RCC 7860 (cell line): Measurements from ENCODE around the gene GRIA2.
"Not testable (repeated sequence)": the region's sequence is repeated elsewhere in the genome, so short reads cannot be mapped to it uniquely, and the experiment has no call there.

Experiments used
- DNase-seq: peaks from one replicate; pipeline ENCODE4 v3.0.0-alpha.2; 2015; ENCODE audit warnings: low spot score
- FAIRE-seq: peaks from 2 replicates; lab custom pipeline; 2012; peaks lifted over from hg19 to GRCh38; lab: Jason Lieb, UNC

GRIA2 gene

DNA sequence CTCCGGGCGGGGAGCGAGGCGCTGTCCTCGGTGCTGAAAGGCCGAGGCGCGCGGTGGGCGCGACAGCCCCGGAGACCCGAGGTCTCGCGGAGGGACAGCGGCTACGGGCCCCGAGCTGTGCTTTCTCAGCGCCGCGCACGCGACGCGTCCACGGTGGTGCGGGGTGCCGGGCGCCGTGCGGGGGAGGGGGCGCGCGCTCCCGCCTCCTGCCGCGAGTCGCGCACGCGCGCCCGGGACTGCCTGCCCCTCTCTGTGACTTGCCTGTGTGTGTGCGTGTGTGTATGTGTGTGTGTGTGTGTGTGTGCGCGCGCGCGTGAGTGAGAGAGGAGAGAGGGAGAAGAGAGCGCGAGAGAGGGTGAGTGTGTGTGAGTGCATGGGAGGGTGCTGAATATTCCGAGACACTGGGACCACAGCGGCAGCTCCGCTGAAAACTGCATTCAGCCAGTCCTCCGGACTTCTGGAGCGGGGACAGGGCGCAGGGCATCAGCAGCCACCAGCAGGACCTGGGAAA, at the start of gene GRIA2:
Gene GRIA2, plus strand, starts transcription at position 358 of the 511 bp plus-strand sequence. CDS start 315 bp downstream, outside the sequence.
- FAIRE-seq: no peak
- DNase-seq: no peak

GRCh38 chr4:157172011-157172410, 48.5 kb upstream of the GRIA2 start:
- DNase-seq: no peak
- FAIRE-seq: no peak

DNA sequence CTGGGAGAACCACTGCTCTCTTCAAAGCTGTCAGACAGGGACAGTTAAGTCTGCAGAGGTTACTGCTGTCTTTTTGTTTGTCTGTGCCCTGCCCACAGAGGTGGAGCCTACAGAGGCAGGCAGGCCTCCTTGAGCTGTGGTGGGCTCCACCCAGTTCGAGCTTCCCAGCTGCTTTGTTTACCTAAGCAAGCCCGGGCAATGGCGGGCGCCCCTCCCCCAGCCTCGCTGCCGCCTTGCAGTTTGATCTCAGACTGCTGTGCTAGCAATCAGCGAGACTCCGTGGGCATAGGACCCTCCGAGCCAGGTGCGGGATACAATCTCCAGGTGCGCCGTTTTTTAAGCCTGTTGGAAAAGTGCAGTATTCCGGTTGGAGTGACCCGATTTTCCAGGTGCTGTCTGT, 40.3 kb upstream of the GRIA2 start:
- DNase-seq, FAIRE-seq: not testable (repeated sequence)

- FAIRE-seq: no peak
- no peak for DNase-seq
Measured at GRCh38 chr4:157184300-157184699, 36.2 kb upstream of the GRIA2 start.

DNA sequence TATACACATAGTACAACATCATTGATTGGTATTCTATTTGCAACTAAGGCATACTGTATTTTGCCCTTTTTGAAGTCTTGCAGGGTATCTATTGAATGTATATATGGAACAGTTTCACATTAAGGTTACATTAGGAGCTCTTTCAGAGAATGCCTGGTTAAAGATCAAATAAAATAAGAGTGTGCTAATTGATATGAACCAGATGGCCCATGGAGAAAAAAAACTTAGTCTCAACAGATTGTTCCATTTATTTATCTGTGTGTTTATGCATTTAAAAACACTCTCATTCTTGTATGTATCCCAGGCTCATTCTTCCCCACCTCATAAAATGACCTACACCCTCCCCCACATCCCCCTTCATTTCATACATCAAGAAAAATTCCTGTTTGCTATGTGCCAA, 35.2 kb upstream of the GRIA2 start:
- DNase-seq: no peak
- FAIRE-seq: no peak

GRCh38 chr4:157195374-157195773, 25.2 kb upstream of the GRIA2 start:
- no peak for FAIRE-seq
- DNase-seq: no peak

GRCh38 chr4:157196046-157196445, 24.5 kb upstream of the GRIA2 start:
- DNase-seq (no peak), FAIRE-seq (no peak)

DNA sequence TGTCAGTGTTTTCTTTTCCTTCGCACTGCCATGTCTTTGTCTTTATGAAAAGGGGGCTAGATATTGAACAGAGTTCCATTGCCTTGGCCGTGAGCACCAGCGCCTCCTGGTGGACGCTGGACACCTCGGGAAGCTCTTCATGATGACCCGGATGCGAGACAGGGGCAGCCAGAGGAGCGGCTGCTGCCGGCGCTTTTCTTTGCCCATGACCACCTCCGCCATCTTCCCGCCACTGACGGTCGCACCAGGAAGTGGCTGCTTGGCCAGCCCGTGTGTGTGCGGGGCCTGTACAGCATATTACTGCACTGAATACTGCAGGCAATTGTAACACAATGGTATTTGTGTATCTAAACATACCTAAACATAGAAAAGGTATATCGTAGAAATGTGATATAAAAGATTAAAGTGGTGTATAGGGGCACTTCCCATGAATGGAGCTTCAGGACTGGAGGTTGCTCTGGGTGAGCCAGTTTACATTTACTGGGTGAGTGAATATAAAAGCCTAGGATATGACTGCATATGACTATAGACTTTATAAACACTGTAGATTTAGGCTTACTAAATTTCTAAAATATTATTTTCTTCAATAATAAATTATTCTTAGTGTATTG, 15.8 kb upstream of the GRIA2 start:
- no peak for FAIRE-seq
- DNase-seq: no peak

GRCh38 chr4:157217708-157218107, 2.8 kb upstream of the GRIA2 start:
- DNase-seq: peak; percentile 4
- peak; percentile 67 for FAIRE-seq

- FAIRE-seq: no peak
- DNase-seq: no peak
Measured at GRCh38 chr4:157219711-157220370, 687 bp upstream of the GRIA2 start.

- FAIRE-seq: no peak
- DNase-seq: no peak
Measured at GRCh38 chr4:157221426-157221894, 932 bp downstream of the GRIA2 start.

- no peak for DNase-seq
- FAIRE-seq: no peak
Measured at GRCh38 chr4:157221895-157222770, 1.6 kb downstream of the GRIA2 start.

- DNase-seq: no peak
Measured at GRCh38 chr4:157222771-157223160, 2.2 kb downstream of the GRIA2 start.

GRCh38 chr4:157223456-157223855, 2.9 kb downstream of the GRIA2 start:
- no peak for FAIRE-seq
- DNase-seq: no peak

More at GRCh38 chr4:157222771-157223160, 2.2 kb downstream of the GRIA2 start:
- no peak for FAIRE-seq

- no peak for DNase-seq
- no peak for FAIRE-seq
Measured at GRCh38 chr4:157225096-157225495, 4.6 kb downstream of the GRIA2 start.

- no peak for DNase-seq
- FAIRE-seq: no peak
Measured at GRCh38 chr4:157226035-157226434, 5.5 kb downstream of the GRIA2 start.

DNA sequence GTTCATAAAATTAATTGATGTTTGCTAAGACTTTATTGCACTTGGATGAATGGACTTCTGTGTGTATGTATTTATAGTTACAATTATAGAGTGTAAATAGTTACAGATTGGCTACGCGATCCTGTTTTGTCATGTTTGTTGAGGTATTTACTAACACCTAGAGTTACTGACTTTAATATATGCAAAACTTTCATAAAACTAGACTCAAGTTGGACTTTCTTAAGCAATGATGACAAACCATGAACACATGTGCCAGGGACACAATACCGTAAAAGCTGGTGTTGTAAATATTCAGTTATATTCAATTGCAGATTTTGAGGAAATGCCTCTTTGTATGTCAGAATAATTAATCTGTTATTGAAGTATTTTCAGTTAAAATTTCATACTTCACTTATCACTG, 6.1 kb downstream of the GRIA2 start:
- no peak for DNase-seq
- FAIRE-seq: no peak

DNA sequence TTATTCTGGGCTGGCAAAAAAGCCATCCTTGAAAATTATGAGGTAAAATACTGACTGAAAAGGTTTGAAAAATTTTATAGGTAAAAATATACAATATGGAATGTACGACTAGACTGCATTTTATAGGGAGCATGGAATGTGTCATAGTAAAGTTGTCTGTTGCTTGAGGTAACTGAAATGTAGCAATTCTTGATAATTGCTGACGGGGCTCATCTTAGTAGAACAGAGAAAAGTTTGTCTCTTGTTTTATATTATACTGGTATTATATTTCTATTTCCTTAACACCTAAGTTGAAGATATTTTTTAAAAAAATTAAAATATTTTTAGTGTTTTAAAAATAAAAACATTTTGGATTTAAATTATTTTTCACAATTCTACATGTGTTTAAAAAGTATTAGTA, 11.0 kb downstream of the GRIA2 start:
- FAIRE-seq: no peak
- no peak for DNase-seq

GRCh38 chr4:157242871-157243270, 22.3 kb downstream of the GRIA2 start:
- FAIRE-seq (no peak), DNase-seq (no peak)

- FAIRE-seq (no peak), DNase-seq (no peak)
Measured at GRCh38 chr4:157244348-157244747, 23.8 kb downstream of the GRIA2 start.

DNA sequence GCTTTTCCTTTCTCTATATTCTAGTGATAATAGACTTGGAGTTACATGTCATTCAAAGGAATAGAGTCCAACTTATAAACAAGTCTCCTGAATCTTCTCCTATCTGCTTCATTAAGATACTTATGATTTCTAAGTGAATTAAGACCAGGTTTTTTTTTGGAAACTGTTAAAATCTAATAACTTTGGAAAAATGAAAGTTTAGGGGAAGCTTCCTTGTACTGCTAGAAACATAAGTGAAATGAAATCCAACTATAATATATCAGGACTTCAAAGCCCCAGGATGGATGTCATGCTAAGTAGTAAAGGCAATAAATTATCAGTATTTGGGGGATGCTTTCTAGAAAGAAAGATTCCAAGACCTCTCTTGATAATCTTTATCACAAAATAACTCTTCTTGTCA, 24.8 kb downstream of the GRIA2 start:
- FAIRE-seq (no peak), DNase-seq (no peak)
